DND-41 (cell line): ENCODE results near the gene FHL5.

Source experiments
- EZH2 ChIP-seq: IDR thresholded peaks from 3 replicates; pipeline ENCODE4 v1.6.1; 2012; ENCODE audit warnings: borderline replicate concordance, low read depth, mild to moderate bottlenecking, moderate library complexity, low read length, inconsistent platforms; ENCODE audit not compliant: severe bottlenecking
- TF ChIP-seq, protein P1 (sequence below): IDR thresholded peaks from 2 replicates; pipeline ENCODE4 v1.5.1; 2012; ENCODE audit warnings: borderline replicate concordance, low read length, moderate library complexity, mild to moderate bottlenecking; ENCODE audit not compliant: poor library complexity, severe bottlenecking; ENCODE audit errors: extremely low read depth

DNA sequence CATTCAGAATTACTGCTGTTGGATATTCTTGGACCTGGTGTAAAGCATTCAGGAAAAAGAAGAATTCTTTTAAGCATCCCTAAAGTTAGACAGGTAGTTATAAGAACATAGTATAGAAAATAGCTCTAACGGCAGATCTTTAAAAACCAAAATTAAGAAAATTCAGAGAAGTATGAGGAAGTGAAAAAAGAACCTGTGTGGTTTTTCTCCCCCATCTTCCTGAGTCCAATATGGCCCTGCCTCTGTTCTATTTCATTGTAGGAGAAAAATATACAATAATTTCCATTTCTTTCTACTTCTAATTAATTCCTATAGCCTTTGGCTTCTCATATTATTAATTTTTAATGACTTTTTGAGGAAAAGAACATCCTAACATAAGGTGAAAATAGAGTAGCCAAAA is 47.1 kb downstream of the FHL5 start:
- TF ChIP-seq EZH2 = no peak
- TF ChIP-seq, protein P1, sequence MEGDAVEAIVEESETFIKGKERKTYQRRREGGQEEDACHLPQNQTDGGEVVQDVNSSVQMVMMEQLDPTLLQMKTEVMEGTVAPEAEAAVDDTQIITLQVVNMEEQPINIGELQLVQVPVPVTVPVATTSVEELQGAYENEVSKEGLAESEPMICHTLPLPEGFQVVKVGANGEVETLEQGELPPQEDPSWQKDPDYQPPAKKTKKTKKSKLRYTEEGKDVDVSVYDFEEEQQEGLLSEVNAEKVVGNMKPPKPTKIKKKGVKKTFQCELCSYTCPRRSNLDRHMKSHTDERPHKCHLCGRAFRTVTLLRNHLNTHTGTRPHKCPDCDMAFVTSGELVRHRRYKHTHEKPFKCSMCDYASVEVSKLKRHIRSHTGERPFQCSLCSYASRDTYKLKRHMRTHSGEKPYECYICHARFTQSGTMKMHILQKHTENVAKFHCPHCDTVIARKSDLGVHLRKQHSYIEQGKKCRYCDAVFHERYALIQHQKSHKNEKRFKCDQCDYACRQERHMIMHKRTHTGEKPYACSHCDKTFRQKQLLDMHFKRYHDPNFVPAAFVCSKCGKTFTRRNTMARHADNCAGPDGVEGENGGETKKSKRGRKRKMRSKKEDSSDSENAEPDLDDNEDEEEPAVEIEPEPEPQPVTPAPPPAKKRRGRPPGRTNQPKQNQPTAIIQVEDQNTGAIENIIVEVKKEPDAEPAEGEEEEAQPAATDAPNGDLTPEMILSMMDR = no peak
